ENCODE measurements around the gene SNRPE. TPM values are rescaled to one million over a fixed set of nuclear protein-coding genes. Genes with fewer than 3 reads are reported as not detected.

Gene SNRPE
- total RNA-seq, 1 donor from 2014 or later, result 122 TPM

GRCh38 chr1:203835476-203835875 lies 25.9 kb upstream of the SNRPE start:
- TF ChIP-seq EZH2 (IDR thresholded peaks at IDR 0.05; ENCODE audit: insufficient read depth, low read length) (no peak), CTCF (IDR thresholded peaks at IDR 0.05; ENCODE audit: insufficient read depth, low read depth, low read length) (no peak)
- H3K4me3 ChIP-seq (ENCODE audit: insufficient read depth, low read depth, low read length), result no peak overlapping the region
- no peaks in the 10 kb centered on the region for H3K9me3 ChIP-seq (ENCODE audit: insufficient read depth, low read depth, low read length)
- H3K4me1 Mint-ChIP-seq (ENCODE audit: low read depth, unreplicated experiment), result no peaks in the 10 kb centered on the region
- H3K27ac Mint-ChIP-seq (ENCODE audit: unreplicated experiment), result no peak overlapping the region
- no peak overlapping the region for H2AFZ ChIP-seq (ENCODE audit: low read depth, low read length)
- no peak overlapping the region for H3K4me3 Mint-ChIP-seq (ENCODE audit: unreplicated experiment)
- H3K4me2 ChIP-seq (ENCODE audit: low read length), result no peak overlapping the region
- H3K27me3 Mint-ChIP-seq (ENCODE audit: low read depth, unreplicated experiment), result no peaks in the 10 kb centered on the region
- DNase-seq (ENCODE audit: low read depth) (no peak), FAIRE-seq (no peak)
- no peak overlapping the region for H3K27ac ChIP-seq (ENCODE audit: low read depth, low read length)
- H3K36me3 ChIP-seq (ENCODE audit: insufficient read depth, low read length), result peaks cover 61% of the 10 kb centered on the region
- no peaks in the 10 kb centered on the region for H3K27me3 ChIP-seq (ENCODE audit: insufficient read depth, low read length)
- peaks cover 31% of the 10 kb centered on the region for H4K20me1 ChIP-seq (ENCODE audit: insufficient read depth, low read length)
- H3K36me3 Mint-ChIP-seq (ENCODE audit: low read depth, unreplicated experiment), result peaks cover 19% of the 10 kb centered on the region
- H3K4me1 ChIP-seq (ENCODE audit: insufficient read depth, low read length), result no peaks in the 10 kb centered on the region
- H3K79me2 ChIP-seq (ENCODE audit: insufficient read depth, low read length), result peaks cover 4% of the 10 kb centered on the region
- H3K9me3 Mint-ChIP-seq (ENCODE audit: unreplicated experiment), result no peaks in the 10 kb centered on the region
- H3K9ac ChIP-seq (ENCODE audit: low read length), result no peak overlapping the region

GRCh38 chr1:203839081-203839480 lies 22.3 kb upstream of the SNRPE start:
- H3K4me3 Mint-ChIP-seq (ENCODE audit: unreplicated experiment), result no peak overlapping the region
- Histone ChIP-seq H3K27ac (ENCODE audit: low read depth, low read length) (no peak overlapping the region), H3K4me2 (ENCODE audit: low read length) (no peak overlapping the region), H3K79me2 (ENCODE audit: insufficient read depth, low read length) (peaks cover 6% of the 10 kb centered on the region), H3K27me3 (ENCODE audit: insufficient read depth, low read length) (no peaks in the 10 kb centered on the region), H3K4me1 (ENCODE audit: insufficient read depth, low read length) (no peaks in the 10 kb centered on the region), H2AFZ (ENCODE audit: low read depth, low read length) (no peak overlapping the region), H3K4me3 (ENCODE audit: insufficient read depth, low read depth, low read length) (no peak overlapping the region), H3K9me3 (ENCODE audit: insufficient read depth, low read depth, low read length) (no peaks in the 10 kb centered on the region), H3K36me3 (ENCODE audit: insufficient read depth, low read length) (peaks cover 59% of the 10 kb centered on the region), H4K20me1 (ENCODE audit: insufficient read depth, low read length) (peaks cover 39% of the 10 kb centered on the region), H3K9ac (ENCODE audit: low read length) (no peak overlapping the region)
- peak overlapping the region; percentile 16 for H3K27ac Mint-ChIP-seq (ENCODE audit: unreplicated experiment)
- FAIRE-seq (no peak), DNase-seq (ENCODE audit: low read depth) (peak; percentile 23)
- TF ChIP-seq EZH2 (IDR thresholded peaks at IDR 0.05; ENCODE audit: insufficient read depth, low read length), result no peak
- TF ChIP-seq CTCF (IDR thresholded peaks at IDR 0.05; ENCODE audit: insufficient read depth, low read depth, low read length), result no peak
- H3K9me3 Mint-ChIP-seq (ENCODE audit: unreplicated experiment), result no peaks in the 10 kb centered on the region
- H3K36me3 Mint-ChIP-seq (ENCODE audit: low read depth, unreplicated experiment), result peaks cover 24% of the 10 kb centered on the region
- H3K27me3 Mint-ChIP-seq (ENCODE audit: low read depth, unreplicated experiment), result no peaks in the 10 kb centered on the region
- no peaks in the 10 kb centered on the region for H3K4me1 Mint-ChIP-seq (ENCODE audit: low read depth, unreplicated experiment)

GRCh38 chr1:203840208-203840808 lies 21.1 kb upstream of the SNRPE start:
- peaks cover 24% of the 10 kb centered on the region for H3K36me3 Mint-ChIP-seq (ENCODE audit: low read depth, unreplicated experiment)
- peaks cover 50% of the 10 kb centered on the region for H3K36me3 ChIP-seq (ENCODE audit: insufficient read depth, low read length)

More at GRCh38 chr1:203840208-203840808, 21.1 kb upstream of the SNRPE start:
- H3K79me2 ChIP-seq (ENCODE audit: insufficient read depth, low read length), result peaks cover 16% of the 10 kb centered on the region
- Mint-ChIP-seq H3K4me1 (ENCODE audit: low read depth, unreplicated experiment) (no peaks in the 10 kb centered on the region), H3K4me3 (ENCODE audit: unreplicated experiment) (no peak overlapping the region), H3K9me3 (ENCODE audit: unreplicated experiment) (no peaks in the 10 kb centered on the region), H3K27ac (ENCODE audit: unreplicated experiment) (no peak overlapping the region), H3K27me3 (ENCODE audit: low read depth, unreplicated experiment) (no peaks in the 10 kb centered on the region)
- H4K20me1 ChIP-seq (ENCODE audit: insufficient read depth, low read length), result peaks cover 41% of the 10 kb centered on the region
- no peak for TF ChIP-seq CTCF (IDR thresholded peaks at IDR 0.05; ENCODE audit: insufficient read depth, low read depth, low read length)
- no peak for TF ChIP-seq EZH2 (IDR thresholded peaks at IDR 0.05; ENCODE audit: insufficient read depth, low read length)
- H3K4me3 ChIP-seq (ENCODE audit: insufficient read depth, low read depth, low read length), result no peak overlapping the region
- H3K9ac ChIP-seq (ENCODE audit: low read length), result no peak overlapping the region
- no peaks in the 10 kb centered on the region for H3K4me1 ChIP-seq (ENCODE audit: insufficient read depth, low read length)
- no peaks in the 10 kb centered on the region for H3K9me3 ChIP-seq (ENCODE audit: insufficient read depth, low read depth, low read length)
- no peak overlapping the region for H2AFZ ChIP-seq (ENCODE audit: low read depth, low read length)
- H3K27me3 ChIP-seq (ENCODE audit: insufficient read depth, low read length), result no peaks in the 10 kb centered on the region
- no peak overlapping the region for H3K4me2 ChIP-seq (ENCODE audit: low read length)
- no peak for FAIRE-seq
- no peak for DNase-seq (ENCODE audit: low read depth)
- H3K27ac ChIP-seq (ENCODE audit: low read depth, low read length), result no peak overlapping the region
